NCI-H345 (cell line): ENCODE measurements around the gene CREBBP.
"Not testable (repeated sequence)": the region's sequence is repeated elsewhere in the genome, so short reads cannot be mapped to it uniquely, and the experiment has no call there.

Source experiments
- DNase-seq: peaks from one replicate; lab custom pipeline; 2025; lab: John Stamatoyannopoulos, UW

Gene CREBBP

DNA sequence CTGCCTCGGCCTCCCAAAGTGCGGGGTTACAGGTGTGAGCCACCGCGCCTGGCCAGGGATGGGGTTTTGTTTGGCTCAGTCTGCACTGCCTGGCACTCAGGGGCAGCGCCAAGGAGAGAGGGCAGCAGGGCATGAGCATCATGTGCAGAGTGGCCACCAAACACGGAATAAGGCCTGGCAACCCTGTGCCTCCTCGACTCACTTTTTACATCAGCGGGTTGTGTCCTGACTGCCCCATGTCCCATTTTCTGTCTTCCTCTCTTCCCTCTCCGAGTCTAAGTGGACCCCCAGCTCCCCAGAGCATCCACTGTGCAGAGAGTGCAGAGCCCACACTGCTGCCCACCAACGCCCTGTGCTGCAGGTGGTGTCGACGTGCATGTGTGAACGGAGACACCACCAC lies 145.0 kb downstream of the CREBBP start:
- no peak for DNase-seq

- no peak for DNase-seq
These were observed 145.7 kb downstream of the CREBBP start for GRCh38 chr16:3734758-3735221.

DNA sequence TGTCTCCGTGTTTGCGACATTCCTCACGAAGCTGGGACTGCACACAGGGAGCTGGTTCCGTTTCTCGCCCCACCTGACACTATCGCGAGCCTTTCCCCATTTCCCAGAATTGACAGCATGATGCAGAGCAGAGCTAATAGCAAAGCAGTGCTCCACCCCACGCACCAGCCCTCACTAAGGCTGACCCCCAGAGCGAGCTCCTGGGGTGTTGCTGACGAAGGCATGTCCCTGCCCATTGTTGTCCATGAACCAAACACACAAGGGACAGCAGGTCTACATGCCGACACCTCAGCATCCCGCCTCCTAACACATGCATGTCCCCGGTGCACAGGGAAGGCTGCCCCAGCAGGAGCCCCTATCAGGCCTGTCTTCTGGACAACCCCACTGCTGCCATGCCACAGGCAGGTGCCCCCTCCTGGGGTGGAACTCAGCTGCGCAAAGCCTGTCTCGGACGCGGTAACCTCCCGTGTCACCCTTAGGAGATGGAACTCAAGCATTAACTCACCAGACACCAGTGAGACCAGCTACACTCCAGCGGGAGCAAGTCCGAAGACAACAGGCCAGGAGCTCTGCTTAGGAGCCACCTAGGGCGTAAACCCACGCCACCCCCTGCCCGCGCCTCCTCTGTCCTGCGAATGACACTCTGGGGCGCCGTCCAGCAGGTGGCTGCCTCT lies 146.3 kb downstream of the CREBBP start:
- DNase-seq: no peak

DNA sequence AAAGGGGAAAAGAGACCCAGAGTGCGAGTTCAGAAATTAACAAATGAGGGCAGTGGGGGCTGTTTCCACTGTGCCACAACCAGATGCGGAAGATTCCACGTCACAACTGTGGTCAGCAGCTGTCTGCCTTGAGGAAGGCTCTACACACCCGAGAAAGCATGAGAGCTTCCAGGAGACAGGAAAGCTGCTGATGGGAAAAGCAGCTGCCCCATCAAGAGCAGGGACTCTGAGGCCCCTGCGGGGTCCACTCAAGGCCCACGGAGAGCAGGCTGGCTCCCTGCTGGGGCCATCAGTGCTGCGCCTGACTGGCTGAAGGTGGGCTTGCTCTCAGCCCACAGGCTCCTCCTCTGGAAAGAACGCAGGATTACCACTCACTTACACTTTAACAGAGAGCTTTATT lies 148.3 kb downstream of the CREBBP start:
- no peak for DNase-seq

DNA sequence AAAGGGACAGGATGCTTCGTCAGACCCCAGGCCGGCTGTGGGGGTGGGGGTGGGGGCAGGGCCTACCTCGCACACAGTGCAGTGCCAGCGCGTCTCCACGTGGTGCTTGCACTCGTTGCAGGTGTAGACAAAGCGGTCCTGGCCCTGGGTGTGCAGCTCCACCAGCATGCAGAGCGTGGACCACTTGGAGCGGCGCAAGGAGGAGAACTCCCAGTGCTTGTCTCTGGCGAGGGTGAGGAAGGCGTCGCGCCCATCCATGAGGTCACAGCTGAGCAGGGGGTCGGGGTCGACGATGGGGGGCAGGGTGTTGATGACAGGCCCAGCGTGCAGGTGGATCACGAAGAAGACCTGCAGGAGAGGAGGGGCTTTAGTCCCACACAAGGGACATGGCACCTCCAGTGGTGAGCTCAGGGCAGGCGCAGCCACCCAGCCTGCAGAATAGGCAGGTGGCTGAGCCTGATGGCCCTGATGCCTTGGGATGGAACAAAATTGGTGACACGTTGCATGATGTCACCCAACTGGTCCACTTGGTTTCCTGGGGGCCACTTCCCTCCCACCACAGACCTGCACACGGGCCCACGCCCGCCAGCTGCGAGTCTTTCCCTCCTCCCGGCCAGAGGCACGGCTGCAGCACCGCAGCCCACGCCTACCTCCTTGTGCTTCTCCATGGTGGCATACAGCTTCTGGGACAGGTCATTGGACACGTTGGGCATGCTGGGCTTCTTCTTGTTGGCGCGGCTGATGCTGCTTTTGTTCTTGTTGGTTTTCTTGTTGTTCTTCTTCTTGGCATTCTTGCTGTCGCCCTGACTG lies 149.2 kb downstream of the CREBBP start:
- DNase-seq: no peak

DNA sequence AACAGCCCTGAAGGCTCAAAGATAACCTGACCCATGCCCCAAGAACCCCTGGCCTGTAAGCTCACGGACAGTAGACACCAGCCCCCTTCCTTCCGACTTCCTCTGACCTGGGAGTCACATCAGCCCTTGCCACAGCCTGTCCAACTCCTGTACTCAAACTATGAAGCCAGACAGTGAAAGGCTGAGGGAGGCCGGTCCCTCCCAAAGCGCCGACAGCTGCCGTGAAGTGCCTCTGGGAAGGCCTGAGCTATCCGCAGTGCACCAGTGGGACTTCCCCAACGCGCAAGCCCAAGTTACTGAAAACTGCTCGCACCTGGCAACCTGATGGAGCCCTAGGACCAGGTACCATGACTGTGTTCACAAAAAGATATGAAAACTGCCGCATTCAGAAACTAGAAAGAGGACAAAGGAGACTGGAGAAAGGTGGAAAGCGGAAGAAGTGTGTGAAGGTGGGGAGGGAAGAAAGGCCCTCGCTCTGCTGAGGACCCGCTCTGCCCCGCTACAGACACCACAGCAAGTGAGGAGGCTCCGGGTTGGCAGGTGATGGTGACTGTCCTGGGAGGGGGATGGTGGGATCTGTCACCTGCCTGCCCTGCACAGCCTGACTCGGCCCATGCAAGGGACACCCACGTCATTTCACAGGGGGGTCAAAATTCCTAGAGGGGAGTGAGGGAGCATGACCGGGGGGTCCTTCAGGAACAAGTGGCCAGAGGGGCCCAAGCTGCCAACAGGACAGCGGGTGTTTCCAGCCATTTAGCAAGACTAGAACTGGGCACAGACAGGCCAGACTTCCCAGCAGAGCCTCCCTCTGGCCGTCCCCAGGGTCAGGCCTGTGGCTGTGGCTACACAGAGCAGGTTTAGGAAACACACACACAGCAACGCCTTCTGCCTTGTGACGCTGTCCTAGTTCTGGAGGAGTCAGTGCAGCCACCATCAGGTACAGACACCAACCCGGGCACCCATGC lies 150.1 kb downstream of the CREBBP start:
- no peak for DNase-seq

DNA sequence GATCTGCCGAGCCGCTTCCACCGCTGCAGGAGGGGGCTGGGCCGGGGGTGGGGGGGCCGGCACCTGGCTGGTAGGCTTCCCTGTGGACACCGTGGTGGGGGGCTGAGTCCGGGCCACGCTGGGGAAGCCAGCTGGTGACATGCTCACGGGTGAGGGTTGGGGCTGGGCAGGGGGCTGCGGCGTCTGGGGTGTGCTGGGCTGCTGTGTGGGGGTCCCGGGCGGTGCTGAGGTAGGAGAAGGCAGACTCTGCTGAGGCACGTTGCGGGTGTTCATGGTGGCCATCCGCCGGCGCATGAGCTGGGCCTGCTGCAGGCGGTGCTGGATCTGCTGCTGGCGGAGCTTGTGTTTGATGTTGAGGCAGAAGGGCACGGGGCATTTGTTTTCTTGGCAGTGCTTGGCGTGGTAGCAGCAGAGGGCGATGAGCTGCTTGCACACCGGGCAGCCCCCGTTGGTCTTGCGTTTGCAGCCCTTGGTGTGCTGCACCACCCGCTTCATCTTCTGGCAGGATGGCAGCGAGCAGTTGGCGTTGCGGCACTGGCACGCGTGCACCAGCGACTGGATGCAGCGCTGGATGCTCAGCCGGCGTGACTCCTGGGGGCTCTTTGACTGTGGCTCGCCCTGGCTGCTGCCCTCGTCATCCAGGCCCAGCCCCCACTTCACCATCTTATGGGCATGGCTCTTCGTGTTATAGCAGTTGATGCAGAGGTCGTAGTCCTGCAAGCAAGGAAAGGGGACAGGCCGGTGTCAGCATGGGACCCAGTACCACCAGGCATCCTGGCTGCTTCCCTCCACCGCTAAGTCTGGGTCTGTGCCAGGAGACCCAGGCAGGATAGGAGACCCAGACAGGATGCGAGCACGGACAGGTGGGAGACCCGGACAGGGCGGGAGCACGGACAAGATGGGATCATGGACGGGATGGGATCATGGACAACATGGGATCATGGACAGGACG lies 151.1 kb downstream of the CREBBP start:
- DNase-seq: no peak

DNA sequence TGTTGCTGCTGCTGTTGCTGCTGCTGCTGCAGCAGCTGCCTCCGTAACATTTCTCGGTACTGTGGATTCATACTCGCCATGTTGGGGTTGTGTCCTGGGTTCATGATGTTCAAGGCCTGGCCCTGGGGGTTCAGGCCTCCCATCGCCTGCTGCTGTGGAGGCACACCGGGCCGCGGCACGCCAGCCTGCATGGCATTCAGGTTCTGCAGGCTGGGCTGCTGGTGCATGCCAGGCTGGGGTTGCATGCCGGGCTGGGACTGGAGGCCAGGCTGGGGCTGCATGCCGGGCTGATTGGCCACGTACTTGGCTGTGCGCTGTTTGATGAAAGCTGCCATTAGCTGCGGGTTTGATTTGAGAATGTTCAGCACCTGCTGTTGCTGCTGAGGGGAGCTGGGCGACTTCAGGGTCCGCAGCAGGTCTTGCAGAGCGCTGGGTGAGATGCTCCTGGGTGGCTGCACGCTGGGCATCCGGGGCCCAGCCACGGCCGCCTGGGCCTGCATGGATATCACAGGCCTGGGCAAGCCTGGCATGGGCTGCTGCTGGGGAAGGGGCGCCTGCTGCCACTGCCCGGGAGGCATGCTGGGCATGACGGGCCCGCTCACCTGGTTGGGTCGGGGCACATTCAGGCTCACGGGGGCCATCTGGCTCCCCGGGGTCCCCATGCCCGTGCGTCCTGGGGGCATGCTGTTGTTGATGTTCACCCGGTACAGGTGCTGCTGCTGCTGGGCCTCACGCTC lies 151.9 kb downstream of the CREBBP start:
- DNase-seq: no peak

DNA sequence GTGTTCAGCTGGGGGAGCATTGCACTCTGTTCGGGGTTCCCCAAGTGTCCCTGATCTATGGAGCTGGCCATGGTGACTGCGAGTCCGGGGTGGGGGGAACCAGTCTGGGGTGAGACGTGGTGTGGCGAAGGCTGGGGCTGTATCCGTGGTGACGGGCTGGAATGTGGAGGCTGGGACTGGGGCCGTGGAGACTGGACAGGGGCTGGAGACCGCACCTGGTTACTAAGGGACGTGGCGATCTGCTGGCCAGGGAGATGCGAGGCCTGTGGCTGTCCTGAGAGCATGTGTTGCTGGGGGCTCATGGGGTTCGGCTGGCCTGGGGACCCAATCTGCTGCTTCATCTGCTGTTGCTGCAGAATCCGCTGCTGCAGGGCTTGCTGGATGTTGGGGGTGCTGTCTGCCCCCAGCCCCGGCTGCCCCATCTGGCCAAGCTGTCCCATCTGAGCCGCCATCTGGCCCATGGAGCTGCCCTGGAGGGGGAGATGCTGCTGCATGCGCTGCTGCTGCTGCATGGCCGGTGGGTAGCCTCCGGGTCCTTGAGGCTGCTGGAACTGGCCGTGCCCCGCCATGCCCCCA lies 152.6 kb downstream of the CREBBP start:
- DNase-seq: no peak

- DNase-seq: no peak
These were observed 154.4 kb downstream of the CREBBP start for GRCh38 chr16:3726021-3726687.

DNA sequence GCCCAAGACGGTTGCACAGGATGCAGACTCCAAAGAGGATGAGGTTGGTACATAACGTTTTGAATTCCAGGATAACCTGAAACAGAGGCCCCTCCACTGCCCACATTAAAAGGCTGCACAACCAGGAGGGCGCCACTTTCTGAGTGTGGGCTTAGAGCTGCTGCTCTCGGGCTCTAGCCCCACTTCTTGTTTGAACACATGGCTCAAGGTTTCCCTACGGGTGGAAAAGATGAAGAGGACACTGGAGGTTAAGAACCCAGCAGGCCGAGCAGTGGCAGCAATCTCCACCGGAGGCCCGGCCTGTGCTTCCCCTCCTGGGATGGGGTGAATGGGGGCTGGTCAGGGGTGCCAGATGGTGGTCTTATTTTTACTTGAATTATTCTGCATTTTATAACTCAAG lies 155.2 kb downstream of the CREBBP start:
- DNase-seq: no peak

DNA sequence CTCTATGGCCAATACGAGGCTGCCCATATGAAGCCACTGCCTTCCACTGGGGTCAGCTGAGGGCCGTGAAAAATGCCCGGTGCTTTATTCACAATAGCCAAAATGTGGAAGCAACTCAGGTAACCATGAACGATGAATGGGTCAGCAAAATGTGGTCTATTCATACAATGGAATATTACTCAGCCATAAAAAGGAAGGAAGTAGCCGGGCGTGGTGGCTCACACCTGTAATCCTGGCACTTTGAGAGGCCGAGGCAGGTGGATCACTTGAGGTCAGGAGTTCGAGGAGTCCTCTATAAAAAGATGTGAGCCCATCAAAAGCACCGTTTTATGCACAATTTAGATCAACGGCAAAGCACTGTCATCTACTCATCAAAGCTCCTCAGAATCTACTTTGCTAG lies 158.0 kb downstream of the CREBBP start:
- DNase-seq: no peak

- DNase-seq: no peak
These were observed 160.1 kb downstream of the CREBBP start for GRCh38 chr16:3720418-3720817.

DNA sequence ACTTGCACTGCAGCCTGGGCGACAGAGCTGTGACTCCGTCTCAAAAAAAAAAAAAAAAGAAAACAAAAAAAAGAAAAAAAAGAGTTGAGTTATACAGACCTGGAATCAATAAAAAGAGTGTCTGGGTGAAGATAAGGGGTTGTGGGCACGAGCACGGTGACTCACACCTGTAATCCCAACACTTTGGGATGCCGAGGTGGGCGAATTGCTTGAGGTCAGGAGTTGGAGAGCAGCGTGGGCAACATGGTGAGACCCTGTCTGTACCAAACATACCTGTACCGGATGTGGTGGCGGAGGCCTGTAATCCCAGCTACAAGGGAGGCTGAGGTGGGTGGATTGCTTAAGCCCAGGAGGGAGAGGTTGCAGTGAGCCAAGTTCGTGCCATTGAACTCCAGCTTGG lies 161.9 kb downstream of the CREBBP start:
- no peak for DNase-seq

- DNase-seq: no peak
These were observed 162.5 kb downstream of the CREBBP start for GRCh38 chr16:3718019-3718391.

DNA sequence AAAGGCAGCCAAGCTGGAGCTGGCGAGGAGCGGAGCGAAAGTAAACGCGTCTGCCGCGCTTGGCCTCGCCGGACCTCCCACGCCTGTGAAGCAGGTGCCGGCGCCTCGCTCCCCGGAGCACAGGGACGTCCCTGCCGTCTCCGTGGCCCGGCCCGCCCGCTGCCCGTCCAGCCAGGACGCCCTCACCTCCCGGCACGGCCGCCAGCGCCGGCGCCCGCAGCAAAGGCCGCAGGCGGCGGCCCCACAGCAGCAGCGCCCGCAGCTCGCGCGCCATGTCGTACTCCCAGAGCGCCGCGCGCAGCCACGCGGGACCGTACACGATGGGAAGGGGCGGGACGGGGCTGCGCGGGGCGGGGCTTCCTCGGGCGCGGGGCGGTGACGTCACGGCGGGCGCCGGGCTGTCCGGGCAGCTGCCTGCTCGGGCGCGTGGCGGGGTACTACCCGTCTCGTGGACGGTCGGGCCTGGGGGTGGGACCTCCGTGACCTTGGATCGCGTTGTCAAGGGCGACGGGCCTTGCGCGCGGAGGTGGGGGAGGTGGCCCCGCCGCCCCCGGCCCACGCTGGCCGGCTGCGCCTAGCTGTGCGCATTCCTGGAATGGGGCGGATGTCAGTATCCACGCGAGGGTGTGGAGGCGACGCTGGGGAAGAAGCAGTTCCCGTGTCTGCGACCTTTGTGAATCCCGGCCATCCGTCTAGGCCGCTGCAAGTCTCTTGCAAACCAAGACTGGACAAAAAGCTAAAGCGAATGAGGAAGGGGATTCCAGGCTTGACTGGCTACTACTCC lies 163.1 kb downstream of the CREBBP start, which contains the start of gene TRAP1:
TRAP1 (minus strand) TSS at position 290 of the 784 bp plus-strand sequence; CDS start at position 274, 16 bp downstream.
- DNase-seq: peak; percentile 79

GRCh38 chr16:3716831-3717234 lies 163.7 kb downstream of the CREBBP start:
- DNase-seq: peak; percentile 45

- DNase-seq: no peak
These were observed 165.1 kb downstream of the CREBBP start for GRCh38 chr16:3715430-3715829.

GRCh38 chr16:3714378-3714777 lies 166.1 kb downstream of the CREBBP start:
- DNase-seq: not testable (repeated sequence)
